Muscle layer of duodenum (tissue), 2 donors: ENCODE data around the gene ZC3H12D.
"Not testable (repeated sequence)": the region's sequence is repeated elsewhere in the genome, so short reads cannot be mapped to it uniquely, and the experiment has no call there.

Experiments
- H3K27ac ChIP-seq: one replicate; pipeline ENCODE4 v1.7.0; 2013; ENCODE audit warnings: mild to moderate bottlenecking, low read length
- H3K27me3 ChIP-seq: one replicate; pipeline ENCODE4 v1.7.0; 2013; ENCODE audit warnings: low read depth, mild to moderate bottlenecking, control low read depth, low read length
- H3K36me3 ChIP-seq, 2 donors: one replicate each; pipeline ENCODE4 v1.7.0; 2013; ENCODE audit warnings: low read length in 2 of 2, control low read depth in 1 of 2, mild to moderate bottlenecking in 1 of 2; ENCODE audit not compliant: insufficient read depth in 2 of 2, control insufficient read depth in 1 of 2
- H3K4me1 ChIP-seq, 2 donors: one replicate each; pipeline ENCODE4 v1.7.0; 2013; ENCODE audit warnings: low read length in 2 of 2, mild to moderate bottlenecking in 2 of 2, control low read depth in 1 of 2, moderate library complexity in 1 of 2; ENCODE audit not compliant: insufficient read depth in 2 of 2, control insufficient read depth in 1 of 2
- H3K4me3 ChIP-seq, 2 donors: one replicate each; pipeline ENCODE4 v1.7.0; 2013; ENCODE audit warnings: low read length in 2 of 2, low read depth in 1 of 2, mild to moderate bottlenecking in 1 of 2
- H3K9me3 ChIP-seq, 2 donors: one replicate each; pipeline ENCODE4 v1.7.0; 2013; ENCODE audit warnings: low read length in 2 of 2, control low read depth in 1 of 2, mild to moderate bottlenecking in 1 of 2; ENCODE audit not compliant: control insufficient read depth in 1 of 2
- donor health status: healthy.

ZC3H12D gene

DNA sequence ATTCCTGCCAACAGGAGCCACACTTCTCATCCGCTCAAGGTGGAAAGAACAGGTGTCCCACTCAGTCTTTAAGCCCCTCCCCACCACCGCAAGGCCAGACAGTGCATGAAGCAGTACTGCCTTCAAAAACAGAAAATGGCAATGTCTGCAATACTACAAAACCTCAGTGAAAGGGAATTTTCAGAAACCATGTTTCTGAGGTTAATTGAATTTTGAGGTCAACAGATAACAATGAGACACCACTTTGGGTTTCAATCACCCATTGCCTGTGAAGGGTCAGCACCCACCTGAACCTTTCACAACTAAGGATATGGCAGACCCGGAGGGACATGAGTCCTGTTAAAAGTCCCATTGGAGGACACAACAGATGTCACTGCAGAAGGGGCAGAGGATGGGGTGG is 13.0 kb downstream of the ZC3H12D start:
- H3K4me3 ChIP-seq: no peak overlapping the region
- no peaks in the 10 kb centered on the region for H3K9me3 ChIP-seq
- H3K4me1 ChIP-seq: peaks cover 7 to 8% of the 10 kb centered on the region in 2 donors
- no peaks in the 10 kb centered on the region for H3K27me3 ChIP-seq
- no peak overlapping the region for H3K27ac ChIP-seq
- H3K36me3 ChIP-seq: no peaks in the 10 kb centered on the region

DNA sequence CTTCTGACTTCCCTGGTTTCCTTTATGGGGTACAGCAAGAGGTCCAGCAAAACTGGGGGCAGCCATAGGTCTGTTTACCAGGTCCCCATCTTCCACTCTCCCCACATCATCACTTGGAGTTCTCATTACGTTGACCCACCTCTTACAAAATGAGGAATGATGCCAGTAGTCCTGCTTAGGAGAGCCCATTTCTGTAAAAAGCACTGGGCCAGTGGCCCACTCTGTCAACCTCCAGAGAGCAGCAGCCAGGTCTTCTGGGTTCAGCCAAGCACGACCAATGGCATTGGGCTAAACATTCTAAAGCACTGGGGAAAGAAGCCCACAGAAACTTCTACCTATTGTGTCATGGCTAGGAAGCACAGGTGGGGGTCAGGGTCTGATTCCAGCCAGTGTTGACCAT is 13.9 kb downstream of the ZC3H12D start:
- Histone ChIP-seq H3K27me3 (no peaks in the 10 kb centered on the region), H3K4me3 (no peak overlapping the region), H3K9me3 (no peaks in the 10 kb centered on the region), H3K4me1 (peaks cover 7 to 8% of the 10 kb centered on the region in 2 donors), H3K27ac (no peak overlapping the region), H3K36me3 (no peaks in the 10 kb centered on the region)

DNA sequence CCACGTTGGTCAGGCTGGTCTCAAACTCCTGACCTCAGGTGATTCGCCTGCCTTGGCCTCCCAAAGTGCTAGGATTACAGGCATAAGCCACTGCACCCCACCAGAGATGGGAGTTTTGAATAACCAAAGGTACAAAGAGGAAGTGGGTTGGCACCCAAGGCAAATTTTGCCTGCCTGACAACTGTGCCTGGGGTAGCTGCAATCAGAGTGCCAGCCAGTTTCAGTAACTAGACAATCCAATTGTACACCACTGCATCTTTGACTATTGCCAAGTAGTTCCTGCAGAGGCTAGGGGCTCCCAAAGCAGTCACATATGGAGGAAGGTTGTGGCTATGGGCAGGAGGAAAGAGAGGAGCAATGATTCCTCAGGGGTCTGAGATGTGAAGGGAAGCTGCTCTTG is 16.6 kb downstream of the ZC3H12D start:
- Histone ChIP-seq H3K4me3 (no peak overlapping the region), H3K27ac (no peak overlapping the region), H3K27me3 (no peaks in the 10 kb centered on the region), H3K4me1 (peaks cover 7 to 15% of the 10 kb centered on the region in 2 donors), H3K36me3 (no peaks in the 10 kb centered on the region), H3K9me3 (no peaks in the 10 kb centered on the region)

DNA sequence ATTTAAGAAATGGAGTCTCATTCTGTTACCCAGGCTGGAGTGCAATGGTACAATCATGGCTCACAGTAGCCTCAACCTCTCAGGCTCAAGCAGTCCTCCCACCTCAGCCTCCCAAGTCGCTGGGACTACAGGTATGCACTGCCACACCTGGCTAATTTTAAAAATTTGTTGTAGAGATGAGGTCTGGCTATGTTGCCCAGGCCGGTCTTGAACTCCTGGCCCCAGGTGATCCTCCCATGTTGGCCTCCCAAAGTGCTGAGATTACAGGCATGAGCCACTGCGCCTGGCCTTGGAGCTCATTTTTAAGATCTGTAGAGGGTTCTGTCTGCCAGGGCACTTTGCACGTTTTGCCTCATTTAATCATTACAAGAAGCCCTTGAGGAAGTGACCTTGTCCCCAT is 17.5 kb downstream of the ZC3H12D start:
- Histone ChIP-seq H3K4me3 (no peak overlapping the region), H3K27ac (no peak overlapping the region), H3K9me3 (no peaks in the 10 kb centered on the region), H3K36me3 (no peaks in the 10 kb centered on the region), H3K4me1 (peaks cover 7% of the 10 kb centered on the region in 2 donors), H3K27me3 (no peaks in the 10 kb centered on the region)

DNA sequence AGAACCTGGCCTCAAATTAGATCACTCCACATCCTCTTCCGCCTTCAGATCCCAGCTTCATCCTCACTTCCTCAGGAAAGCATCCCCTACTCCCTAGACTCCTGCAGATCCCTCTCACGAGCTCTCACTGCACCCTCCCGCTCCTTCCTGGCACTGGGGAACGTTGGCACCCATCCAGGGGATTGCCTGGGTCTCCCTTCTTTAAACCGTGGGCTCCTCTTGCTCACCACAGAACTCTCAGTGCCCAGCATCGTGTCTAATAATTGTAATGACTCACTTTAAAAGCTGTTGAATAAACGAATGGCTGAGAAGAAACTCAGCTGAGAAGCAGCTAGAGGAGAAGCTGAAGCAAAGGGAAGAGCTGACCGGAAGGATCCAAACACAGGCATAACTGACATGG is 20.4 kb downstream of the ZC3H12D start:
- peaks cover 7% of the 10 kb centered on the region in 2 donors for H3K4me1 ChIP-seq
- H3K27me3 ChIP-seq: no peaks in the 10 kb centered on the region

DNA sequence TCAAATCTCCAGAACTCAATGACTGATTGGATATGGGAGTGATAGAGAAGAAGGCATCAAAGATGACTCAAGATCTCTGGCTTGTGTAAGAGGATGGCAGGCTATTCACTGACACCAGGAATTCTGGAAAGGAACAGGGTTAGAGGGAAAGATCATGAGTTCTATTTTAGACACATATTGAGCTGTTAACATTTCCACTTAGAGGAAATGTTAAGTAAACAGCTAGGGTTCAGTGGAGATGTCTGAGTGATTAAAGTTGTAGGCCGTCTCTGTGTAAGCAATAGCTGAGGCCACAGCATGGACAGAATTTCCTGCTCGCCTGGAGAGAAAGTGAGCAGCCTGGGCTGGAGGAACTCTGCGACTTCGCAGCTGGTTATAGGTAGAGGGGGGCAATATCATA is 21.0 kb downstream of the ZC3H12D start:
- Histone ChIP-seq H3K27me3 (no peaks in the 10 kb centered on the region), H3K27ac (no peak overlapping the region), H3K4me3 (peak overlapping the region in 1 of 2 donors; percentile 2), H3K4me1 (peaks cover 7% of the 10 kb centered on the region in 2 donors), H3K9me3 (no peaks in the 10 kb centered on the region), H3K36me3 (no peaks in the 10 kb centered on the region)

More for the DNA sequence above, 20.4 kb downstream of the ZC3H12D start:
- Histone ChIP-seq H3K9me3 (no peaks in the 10 kb centered on the region), H3K36me3 (no peaks in the 10 kb centered on the region), H3K27ac (no peak overlapping the region), H3K4me3 (peak overlapping the region in 1 of 2 donors; percentile 2)

DNA sequence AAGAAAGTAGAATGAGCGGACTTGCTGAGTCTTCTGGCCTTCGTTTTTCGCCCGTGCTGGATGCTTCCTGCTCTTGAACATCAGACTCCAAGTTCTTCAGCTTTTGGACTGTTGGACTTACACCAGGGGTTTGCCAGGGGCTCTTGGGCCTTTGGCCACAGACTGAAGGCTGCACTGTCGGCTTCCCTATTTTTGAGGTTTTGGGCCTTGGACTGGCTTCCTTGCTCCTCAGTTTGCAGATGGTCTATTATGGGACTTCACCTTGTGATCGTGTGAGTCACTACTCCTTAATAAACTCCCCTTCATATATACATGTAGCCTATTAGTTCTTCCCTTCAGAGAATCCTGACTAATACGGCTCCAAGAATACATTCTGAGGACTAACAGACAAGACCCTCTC is 22.1 kb downstream of the ZC3H12D start:
- not testable (repeated sequence) for H3K27me3 ChIP-seq, H3K9me3 ChIP-seq, H3K36me3 ChIP-seq, H3K4me1 ChIP-seq, H3K27ac ChIP-seq, H3K4me3 ChIP-seq

DNA sequence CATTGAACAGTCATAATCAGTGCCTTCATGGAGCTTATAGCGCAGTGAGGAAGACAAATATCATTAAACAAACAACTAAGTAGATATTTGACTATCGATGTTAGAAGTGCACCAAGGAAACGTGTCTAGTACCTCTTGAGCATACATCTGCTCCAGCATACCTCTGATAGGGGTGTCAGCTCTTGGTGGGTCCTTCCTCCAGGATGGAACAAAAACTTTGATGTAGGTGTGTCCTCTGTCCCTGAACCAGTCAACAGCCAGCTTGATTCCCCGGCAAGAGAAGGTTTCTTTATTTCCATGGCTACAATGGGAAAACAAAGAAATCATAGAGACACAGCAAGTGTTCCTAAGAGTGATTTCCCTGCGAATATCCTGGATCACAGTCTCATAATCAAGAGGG is 23.1 kb downstream of the ZC3H12D start:
- Histone ChIP-seq H3K9me3 (no peaks in the 10 kb centered on the region), H3K4me1 (peaks cover 4 to 7% of the 10 kb centered on the region in 2 donors), H3K27ac (no peak overlapping the region), H3K4me3 (no peak overlapping the region), H3K27me3 (no peaks in the 10 kb centered on the region), H3K36me3 (no peaks in the 10 kb centered on the region)

DNA sequence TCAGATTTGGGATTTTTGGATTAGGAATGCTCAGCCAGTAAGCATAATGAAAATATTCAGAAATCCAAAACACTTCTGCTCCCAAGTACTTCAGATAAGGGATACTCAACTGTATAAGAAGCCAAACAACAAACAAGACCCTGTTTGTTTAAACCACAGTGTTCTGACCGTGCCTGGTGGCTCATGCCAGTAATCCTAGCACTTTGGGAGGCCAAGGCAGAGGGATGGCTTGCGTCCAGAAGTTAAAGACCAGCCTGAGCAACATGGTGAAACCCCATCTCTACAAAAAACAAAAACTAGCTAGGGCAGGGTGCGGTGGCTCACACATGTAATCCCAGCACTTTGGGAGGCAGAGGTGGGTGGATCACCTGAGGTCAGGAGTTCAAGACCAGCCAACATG is 24.6 kb downstream of the ZC3H12D start:
- H3K36me3 ChIP-seq, H3K4me1 ChIP-seq, H3K9me3 ChIP-seq, H3K27me3 ChIP-seq, H3K4me3 ChIP-seq, H3K27ac ChIP-seq: not testable (repeated sequence)

DNA sequence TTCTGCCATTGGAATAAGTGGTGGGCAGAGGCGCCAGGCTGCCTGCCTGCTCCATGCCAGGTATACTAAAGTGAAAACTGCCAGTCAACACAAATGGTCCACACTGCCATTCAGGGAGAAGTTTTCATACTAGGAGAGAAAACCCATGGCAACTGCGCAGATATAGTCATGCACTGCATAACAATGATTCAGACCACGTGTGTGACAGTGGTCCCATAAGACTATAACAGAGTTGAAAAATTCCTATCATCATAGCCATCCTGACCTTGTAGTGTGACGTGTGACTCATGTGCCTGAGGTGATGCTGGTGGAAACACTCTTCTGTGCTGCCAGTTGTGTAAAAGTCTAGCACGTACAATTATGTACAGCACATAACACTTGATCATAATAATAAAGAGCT is 25.1 kb downstream of the ZC3H12D start:
- Histone ChIP-seq H3K27me3 (no peaks in the 10 kb centered on the region), H3K4me1 (peaks cover 7 to 13% of the 10 kb centered on the region in 2 donors), H3K9me3 (no peaks in the 10 kb centered on the region), H3K36me3 (no peaks in the 10 kb centered on the region), H3K27ac (no peak overlapping the region), H3K4me3 (no peak overlapping the region)

DNA sequence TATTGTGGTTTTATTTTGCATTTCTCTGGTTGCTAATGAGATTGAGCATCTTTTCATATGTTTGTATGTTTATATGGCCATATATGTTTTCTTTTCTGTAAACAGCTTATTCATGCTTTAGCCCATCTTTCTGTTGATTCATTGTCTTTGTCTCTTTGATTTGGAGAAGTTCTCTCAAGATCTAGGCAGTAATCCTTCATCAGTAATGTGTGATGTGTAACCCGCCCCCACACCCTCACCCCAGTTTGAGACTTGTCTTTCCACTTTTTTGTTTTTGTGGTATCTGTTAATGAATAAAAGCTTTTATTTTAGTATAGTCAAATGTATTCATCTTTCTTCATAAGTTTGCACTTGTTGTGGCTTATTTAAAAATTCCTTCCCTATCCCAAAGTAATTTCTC is 26.0 kb downstream of the ZC3H12D start:
- H3K36me3 ChIP-seq: no peaks in the 10 kb centered on the region

DNA sequence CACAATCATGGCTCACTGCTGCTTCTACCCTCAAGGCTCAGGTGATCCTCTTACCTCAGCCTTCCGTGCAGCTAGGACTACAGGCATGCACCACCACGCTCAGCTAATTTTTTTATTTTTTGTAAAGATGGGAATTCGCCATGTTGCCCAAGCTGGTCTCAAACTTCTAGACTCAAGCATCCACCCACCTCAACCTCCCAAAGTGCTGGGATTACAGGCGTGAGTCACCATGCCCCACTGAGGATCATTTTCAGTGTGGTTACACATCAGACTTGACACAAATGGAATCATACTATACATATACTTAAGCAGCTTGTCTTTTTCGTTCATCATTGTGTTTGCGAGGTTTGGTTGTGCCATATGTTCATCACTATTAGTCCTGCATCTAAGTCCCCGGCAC is 26.6 kb downstream of the ZC3H12D start:
- Histone ChIP-seq H3K27ac (no peak overlapping the region), H3K4me1 (peaks cover 10 to 28% of the 10 kb centered on the region in 2 donors), H3K36me3 (no peaks in the 10 kb centered on the region), H3K4me3 (no peak overlapping the region), H3K9me3 (no peaks in the 10 kb centered on the region), H3K27me3 (no peaks in the 10 kb centered on the region)

More for the DNA sequence above, 26.0 kb downstream of the ZC3H12D start:
- H3K27ac ChIP-seq: no peak overlapping the region
- H3K4me1 ChIP-seq: peaks cover 7 to 22% of the 10 kb centered on the region in 2 donors
- H3K4me3 ChIP-seq: no peak overlapping the region
- no peaks in the 10 kb centered on the region for H3K27me3 ChIP-seq
- no peaks in the 10 kb centered on the region for H3K9me3 ChIP-seq
